ENCODE data around the gene MTOR. TPM values are rescaled to one million over a fixed set of nuclear protein-coding genes. Genes with fewer than 3 reads are reported as not detected.
"Not testable (repeated sequence)": the region's sequence is repeated elsewhere in the genome, so short reads cannot be mapped to it uniquely, and the experiment has no call there.

Gene MTOR
- polyA plus RNA-seq, 3 donors = 8.7 to 16.9 (median 12.6) TPM

- H3K27ac ChIP-seq (ENCODE audit: low read depth, low read length) = no peak overlapping the region
- 73 to 100% (median 82%) methylated on average over 1 of the region's 1 CpG for WGBS, 3 donors
Measured at GRCh38 chr1:11168731-11169130, 93.6 kb downstream of the MTOR start.

DNA sequence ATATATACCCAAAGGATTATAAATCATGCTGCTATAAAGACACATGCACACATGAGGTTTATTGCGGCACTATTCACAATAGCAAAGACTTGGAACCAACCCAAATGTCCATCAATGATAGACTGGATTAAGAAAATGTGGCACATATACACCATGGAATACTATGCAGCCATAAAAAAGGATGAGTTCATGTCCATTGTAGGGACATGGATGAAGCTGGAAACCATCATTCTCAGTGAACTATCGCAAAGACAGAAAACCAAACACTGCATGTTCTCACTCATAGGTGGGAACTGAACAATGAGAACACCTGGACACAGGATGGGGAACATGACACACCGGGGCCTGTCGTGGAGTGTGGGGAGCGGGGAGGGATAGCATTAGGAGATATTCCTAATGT, 95.6 kb downstream of the MTOR start:
- 96 to 98% (median 97%) methylated on average over 5 of the region's 5 CpGs for WGBS, 3 donors
- not testable (repeated sequence) for H3K27ac ChIP-seq (ENCODE audit: low read depth, low read length)

DNA sequence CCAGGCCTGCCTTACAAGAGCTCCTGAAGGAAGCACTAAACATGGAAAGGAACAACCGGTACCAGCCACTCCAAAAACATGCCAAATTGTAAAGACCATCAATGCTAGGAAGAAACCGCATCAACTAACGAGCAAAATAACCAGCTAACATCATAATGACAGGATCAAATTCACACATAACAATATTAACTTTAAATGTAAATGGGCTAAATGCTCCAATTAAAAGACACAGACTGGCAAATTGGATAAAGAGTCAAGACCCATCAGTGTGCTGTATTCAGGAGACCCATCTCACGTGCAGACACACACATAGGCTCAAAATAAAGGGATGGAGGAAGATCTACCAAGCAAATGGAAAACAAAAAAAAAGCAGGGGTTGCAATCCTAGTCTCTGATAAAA, 99.6 kb downstream of the MTOR start:
- whole genome bisulfite sequencing, 3 donors = 96 to 100% (median 99%) methylated on average over 3 to 4 of the region's 4 CpGs
- H3K27ac ChIP-seq (ENCODE audit: low read depth, low read length) = not testable (repeated sequence)

DNA sequence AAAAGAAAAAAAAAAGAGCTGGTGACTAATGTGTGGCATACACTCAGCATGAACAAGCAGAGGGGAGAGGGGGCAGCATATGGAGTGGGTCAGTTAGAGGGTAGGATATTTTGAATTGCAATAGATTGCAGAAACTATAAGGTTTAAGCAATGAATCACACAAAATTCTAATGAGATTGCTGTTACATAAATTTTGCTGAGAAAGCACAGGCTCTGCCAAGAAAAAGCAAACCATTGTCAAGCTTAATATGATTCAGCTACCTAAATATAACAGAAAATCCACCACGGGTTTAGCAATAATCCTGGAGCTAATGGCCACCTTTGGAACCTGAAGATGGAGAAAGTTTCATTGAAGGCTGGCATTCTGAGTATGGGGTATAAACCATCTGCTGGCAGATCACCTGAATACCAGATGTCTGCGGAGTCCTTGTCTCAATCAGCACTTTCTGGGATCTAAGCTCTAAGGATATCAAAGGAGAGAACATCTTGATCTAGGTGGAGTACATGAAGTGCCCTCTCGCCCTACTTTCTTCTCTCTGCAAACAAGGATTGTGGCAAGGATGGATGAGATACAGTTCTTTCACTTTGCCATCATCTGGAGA, 103.5 kb downstream of the MTOR start:
- H3K27ac ChIP-seq (ENCODE audit: low read depth, low read length) = no peak overlapping the region
- 70 to 83% (median 71%) methylated on average over 3 of the region's 3 CpGs for WGBS, 3 donors

DNA sequence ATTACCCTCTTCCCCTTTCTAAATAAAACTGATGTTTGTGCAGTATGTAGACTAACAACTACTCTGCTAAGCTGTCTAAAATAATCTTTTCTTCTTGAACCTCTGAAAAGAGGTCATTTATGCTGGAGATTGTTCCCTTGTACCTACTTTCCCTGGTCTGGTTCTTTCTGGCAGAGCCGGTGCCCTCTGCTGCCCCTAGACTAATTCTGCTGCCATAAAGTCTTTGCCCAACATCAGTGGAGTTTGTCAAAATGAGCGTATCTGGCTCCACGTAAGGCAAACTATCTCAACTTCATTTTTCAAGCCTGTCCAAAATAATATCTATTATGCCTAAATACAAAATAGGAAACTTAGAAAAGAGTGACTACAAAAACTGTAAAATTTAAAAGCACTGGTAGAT, 104.1 kb downstream of the MTOR start:
- 65 to 89% (median 70%) methylated on average over 3 of the region's 3 CpGs for WGBS, 3 donors
- peak overlapping the region; percentile 2 for H3K27ac ChIP-seq (ENCODE audit: low read depth, low read length)

- H3K27ac ChIP-seq (ENCODE audit: low read depth, low read length) = peak overlapping the region; percentile 2
- 35 to 50% (median 45%) methylated on average over 2 of the region's 2 CpGs for WGBS, 3 donors
Measured at GRCh38 chr1:11157867-11158266, 104.5 kb downstream of the MTOR start.

GRCh38 chr1:11157394-11157793, 105.0 kb downstream of the MTOR start:
- WGBS, 3 donors = 63 to 69% (median 66%) methylated on average over 8 of the region's 8 CpGs
- no peak overlapping the region for H3K27ac ChIP-seq (ENCODE audit: low read depth, low read length)

DNA sequence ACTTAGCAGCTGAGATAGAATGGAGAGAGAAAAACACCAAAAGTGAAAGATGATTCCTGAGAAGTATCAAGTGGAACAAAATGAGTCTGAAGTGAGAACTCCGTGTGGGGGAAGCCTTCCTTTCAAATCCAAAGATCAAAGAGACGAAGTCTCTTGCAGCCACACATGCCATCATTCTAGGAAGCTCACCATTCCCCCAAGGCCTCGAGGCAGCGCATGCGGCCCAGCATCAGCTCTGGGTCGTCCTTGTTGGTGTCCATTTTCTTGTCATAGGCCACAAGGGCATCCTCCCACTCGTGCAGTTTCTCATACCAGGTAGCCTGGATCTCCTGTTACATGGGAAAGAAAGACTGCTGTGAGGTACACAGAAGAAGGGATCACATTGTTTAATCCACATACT, 105.4 kb downstream of the MTOR start:
- 79 to 83% (median 80%) methylated on average over 7 of the region's 7 CpGs for WGBS, 3 donors
- H3K27ac ChIP-seq (ENCODE audit: low read depth, low read length) = no peak overlapping the region

- H3K27ac ChIP-seq (ENCODE audit: low read depth, low read length) = no peak overlapping the region
- WGBS, 3 donors = 59 to 82% (median 68%) methylated on average over 3 of the region's 3 CpGs
Measured at GRCh38 chr1:11156441-11156840, 105.9 kb downstream of the MTOR start.

- H3K27ac ChIP-seq (ENCODE audit: low read depth, low read length) = no peak overlapping the region
- whole genome bisulfite sequencing, 3 donors = 73 to 81% (median 79%) methylated on average over 3 of the region's 3 CpGs
Measured at GRCh38 chr1:11153184-11153583, 109.2 kb downstream of the MTOR start.

- WGBS, 3 donors = 82 to 86% (median 86%) methylated on average over 9 of the region's 9 CpGs
- H3K27ac ChIP-seq (ENCODE audit: low read depth, low read length) = no peak overlapping the region
Measured at GRCh38 chr1:11152755-11153154, 109.6 kb downstream of the MTOR start.

DNA sequence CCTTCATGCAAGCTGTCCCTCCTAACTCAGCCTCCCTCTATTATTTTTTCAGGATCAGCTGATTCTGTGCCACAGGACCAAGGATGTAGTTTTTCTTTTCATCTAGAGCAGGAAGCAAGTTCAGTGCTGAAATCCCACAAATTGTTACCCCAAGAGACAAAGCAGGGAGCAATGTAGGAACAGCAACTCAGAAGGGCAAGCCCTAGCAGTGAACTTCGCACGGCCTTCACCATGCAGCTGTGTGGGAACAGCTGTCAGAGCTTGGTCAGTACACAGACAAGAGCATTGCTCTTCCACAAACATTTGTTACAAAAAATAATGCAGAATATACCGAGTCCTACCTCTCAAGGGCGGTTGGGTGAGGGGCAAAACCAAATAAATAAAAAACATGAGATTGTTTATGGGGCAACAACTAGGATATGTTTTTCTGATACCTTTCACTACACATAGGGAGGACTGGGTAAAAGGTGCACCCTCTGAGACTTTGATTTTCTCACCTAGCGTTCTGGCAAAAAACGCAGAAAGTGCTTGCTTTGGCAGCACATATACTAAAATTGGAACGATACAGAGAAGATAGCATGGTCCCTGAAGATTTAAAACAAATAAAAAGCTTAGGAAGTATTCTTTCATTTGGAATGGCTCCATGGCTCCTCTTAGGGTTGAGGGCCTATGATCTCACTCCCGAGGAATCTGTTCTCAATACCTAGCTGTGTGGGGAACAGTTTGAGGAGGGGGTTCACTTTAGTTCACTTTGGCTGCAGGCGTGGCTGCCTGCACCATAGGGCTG, 110.3 kb downstream of the MTOR start:
- H3K27ac ChIP-seq (ENCODE audit: low read depth, low read length) = no peak overlapping the region

DNA sequence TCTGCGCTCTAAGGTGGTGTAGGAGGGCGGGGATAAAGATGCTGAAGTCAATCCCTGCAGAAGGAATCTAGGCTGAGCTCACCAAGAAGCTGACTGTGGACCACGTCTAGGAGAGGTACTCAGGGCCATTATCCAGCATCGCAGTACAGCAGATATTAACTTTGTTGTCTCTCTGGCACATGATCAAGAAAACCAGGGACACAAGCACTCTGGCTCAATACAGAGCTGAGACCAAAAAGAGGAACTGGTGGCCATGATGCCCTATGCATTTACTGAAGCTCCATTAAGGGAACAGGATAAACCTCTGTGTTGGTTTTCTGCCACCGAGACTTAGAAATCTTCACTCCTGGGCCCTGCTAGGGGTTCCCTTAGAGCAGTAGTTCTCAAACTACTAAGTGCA, 111.2 kb downstream of the MTOR start:
- 72 to 81% (median 75%) methylated on average over 5 of the region's 5 CpGs for WGBS, 3 donors
- no peak overlapping the region for H3K27ac ChIP-seq (ENCODE audit: low read depth, low read length)

More for the DNA sequence above, 110.3 kb downstream of the MTOR start:
- 67 to 76% (median 72%) methylated on average over 9 of the region's 9 CpGs for WGBS, 3 donors

DNA sequence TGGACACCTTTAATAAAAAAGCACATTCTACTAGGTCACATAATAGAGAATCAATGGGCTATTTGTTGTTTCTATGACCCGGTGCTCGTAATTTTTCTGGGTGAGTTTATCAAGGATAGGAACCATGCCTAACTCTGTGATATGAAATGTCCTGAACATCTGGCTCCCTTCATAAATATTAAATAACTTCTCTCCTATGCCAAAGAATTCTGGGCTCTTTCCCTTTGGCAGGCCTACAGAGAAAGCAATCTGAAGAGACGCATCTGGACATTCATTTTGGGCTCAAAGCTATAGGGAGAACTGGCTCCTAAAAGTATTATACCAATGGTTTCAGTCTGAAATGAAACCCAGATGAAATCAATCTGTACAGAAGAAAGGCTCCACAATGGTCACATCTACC, 112.0 kb downstream of the MTOR start:
- 50 to 73% (median 68%) methylated on average over 3 of the region's 3 CpGs for WGBS, 3 donors
- no peak overlapping the region for H3K27ac ChIP-seq (ENCODE audit: low read depth, low read length)

DNA sequence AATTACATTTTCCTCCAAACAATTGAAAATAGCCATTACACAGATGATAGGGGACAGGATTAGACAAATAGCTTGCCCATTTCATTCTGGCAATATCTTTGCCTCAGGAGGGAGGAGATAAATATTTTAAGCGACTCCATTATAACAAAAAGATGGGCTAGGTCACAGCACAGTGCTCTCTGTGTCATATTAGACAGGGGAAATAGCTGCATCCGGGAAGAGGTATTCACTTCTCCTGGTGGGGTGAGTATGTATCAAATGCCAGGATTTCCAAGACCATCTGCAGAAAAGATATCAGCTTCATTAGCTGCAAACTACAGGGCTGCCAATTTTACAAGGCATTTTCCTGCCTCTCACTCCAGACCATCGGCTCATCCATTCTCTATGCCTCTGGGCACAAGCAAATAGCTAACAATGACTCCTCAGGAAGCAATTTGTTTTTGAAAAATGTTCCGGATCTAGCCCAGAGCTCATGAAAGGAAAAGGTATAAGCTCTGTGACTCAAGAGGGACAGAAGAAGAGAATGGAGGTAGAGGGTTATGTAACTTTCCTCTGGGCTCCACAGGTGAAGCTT, 115.1 kb downstream of the MTOR start:
- WGBS, 3 donors = 63 to 74% (median 67%) methylated on average over 4 of the region's 4 CpGs
- no peak overlapping the region for H3K27ac ChIP-seq (ENCODE audit: low read depth, low read length)

- 91 to 95% (median 93%) methylated on average over 6 of the region's 6 CpGs for WGBS, 3 donors
- H3K27ac ChIP-seq (ENCODE audit: low read depth, low read length) = no peak overlapping the region
Measured at GRCh38 chr1:11145741-11146140, 116.6 kb downstream of the MTOR start.

DNA sequence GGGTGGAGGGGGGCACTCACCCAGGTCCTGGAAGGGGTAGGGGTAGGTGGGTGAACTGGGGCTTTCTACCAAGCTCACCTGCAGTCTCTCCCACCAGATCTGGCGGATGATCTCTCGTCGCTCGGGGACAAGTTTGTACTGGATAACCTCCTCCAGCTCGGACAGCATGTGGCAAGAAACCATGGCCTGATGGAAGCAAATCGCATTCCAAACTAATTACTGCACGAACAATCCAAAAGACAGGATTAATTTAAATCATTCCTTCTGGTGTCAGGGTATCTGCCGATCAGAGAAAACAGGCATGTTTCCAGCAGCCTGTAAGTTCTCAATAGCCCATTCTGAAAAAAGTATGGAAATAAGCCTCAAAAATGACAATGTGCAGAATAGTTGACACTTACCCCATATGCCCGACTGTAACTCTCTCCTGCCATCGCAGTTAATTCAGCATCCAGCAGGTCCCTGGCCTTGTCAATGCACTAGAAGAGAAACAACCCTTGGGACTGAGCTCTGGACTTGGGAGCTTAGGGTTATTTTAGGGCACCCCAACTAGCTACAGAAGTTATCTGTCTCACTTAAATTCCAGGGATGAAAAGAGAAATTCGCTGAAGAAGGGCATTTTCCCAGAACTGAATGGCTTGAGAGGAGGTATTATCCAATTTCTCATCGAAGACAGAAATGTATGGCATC, 117.6 kb downstream of the MTOR start:
- no peak overlapping the region for H3K27ac ChIP-seq (ENCODE audit: low read depth, low read length)
- WGBS, 3 donors = 68 to 79% (median 69%) methylated on average over 12 of the region's 12 CpGs

GRCh38 chr1:11143907-11144306, 118.4 kb downstream of the MTOR start:
- H3K27ac ChIP-seq (ENCODE audit: low read depth, low read length) = no peak overlapping the region
- WGBS, 3 donors = 77 to 89% (median 84%) methylated on average over 2 of the region's 2 CpGs

- no peak overlapping the region for H3K27ac ChIP-seq (ENCODE audit: low read depth, low read length)
- 93 to 97% (median 95%) methylated on average over 5 of the region's 5 CpGs for WGBS, 3 donors
Measured at GRCh38 chr1:11143401-11143800, 119.0 kb downstream of the MTOR start.
